Loucy (cell line): ENCODE data around the gene JAG1.

ENCODE experiments used
- EZH2phosphoT487 ChIP-seq: fragments of 200-600 bp; IDR thresholded peaks from 2 replicates; pipeline ENCODE4 v1.6.1; 2018; ENCODE audit warnings: antibody characterized with exemption, mild to moderate bottlenecking, moderate library complexity, borderline replicate concordance
- TF ChIP-seq, protein P1 (sequence below): fragments of 200-600 bp; sonication (generic); conservative IDR thresholded peaks from 2 replicates; pipeline ENCODE4 v1.5.1; 2014; ENCODE audit warnings: mild to moderate bottlenecking, antibody characterized with exemption, low read length

DNA sequence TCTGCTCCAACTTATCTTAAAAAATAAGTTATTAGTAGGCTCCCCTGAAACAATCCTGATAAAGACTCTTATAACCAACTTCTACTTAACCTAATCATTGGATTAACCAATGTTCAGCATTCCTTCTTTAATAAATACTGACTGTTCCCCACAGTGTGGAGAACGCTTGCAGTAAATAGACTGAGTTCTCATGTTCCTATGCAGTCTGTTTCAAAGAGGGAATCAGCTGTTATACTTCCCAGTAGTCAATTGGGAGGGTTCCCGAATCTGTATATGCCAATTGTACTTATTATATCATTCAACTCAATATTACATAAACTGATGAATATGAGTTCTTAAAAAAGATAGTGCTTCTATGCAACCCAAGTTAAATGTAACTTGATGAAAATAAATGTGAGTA lies 9.7 kb upstream of the JAG1 start:
- TF ChIP-seq EZH2phosphoT487, result no peak
- TF ChIP-seq, protein P1, sequence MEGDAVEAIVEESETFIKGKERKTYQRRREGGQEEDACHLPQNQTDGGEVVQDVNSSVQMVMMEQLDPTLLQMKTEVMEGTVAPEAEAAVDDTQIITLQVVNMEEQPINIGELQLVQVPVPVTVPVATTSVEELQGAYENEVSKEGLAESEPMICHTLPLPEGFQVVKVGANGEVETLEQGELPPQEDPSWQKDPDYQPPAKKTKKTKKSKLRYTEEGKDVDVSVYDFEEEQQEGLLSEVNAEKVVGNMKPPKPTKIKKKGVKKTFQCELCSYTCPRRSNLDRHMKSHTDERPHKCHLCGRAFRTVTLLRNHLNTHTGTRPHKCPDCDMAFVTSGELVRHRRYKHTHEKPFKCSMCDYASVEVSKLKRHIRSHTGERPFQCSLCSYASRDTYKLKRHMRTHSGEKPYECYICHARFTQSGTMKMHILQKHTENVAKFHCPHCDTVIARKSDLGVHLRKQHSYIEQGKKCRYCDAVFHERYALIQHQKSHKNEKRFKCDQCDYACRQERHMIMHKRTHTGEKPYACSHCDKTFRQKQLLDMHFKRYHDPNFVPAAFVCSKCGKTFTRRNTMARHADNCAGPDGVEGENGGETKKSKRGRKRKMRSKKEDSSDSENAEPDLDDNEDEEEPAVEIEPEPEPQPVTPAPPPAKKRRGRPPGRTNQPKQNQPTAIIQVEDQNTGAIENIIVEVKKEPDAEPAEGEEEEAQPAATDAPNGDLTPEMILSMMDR, result no peak
